MM.1S (cell line): ENCODE results near the gene ANKRD44.

ENCODE experiments used
- DNase-seq: peaks from one replicate; pipeline ENCODE4 v3.0.0-alpha.2; 2015
- H2AFZ ChIP-seq: fragments of 300-600 bp; sonication (generic); 2 replicates; pipeline ENCODE4 v1.6.0; 2016; ENCODE audit warnings: antibody characterized with exemption, low read length
- H3F3A ChIP-seq: fragments of 300-600 bp; sonication (generic); 2 replicates; pipeline ENCODE4 v1.6.1; 2016; ENCODE audit warnings: mild to moderate bottlenecking, antibody characterized with exemption, low read length, moderate library complexity, mixed read lengths; ENCODE audit not compliant: insufficient read depth
- H3K27ac ChIP-seq: fragments of 300-600 bp; sonication (generic); 2 replicates; pipeline ENCODE4 v1.5.1; 2016; ENCODE audit warnings: mild to moderate bottlenecking, low read length
- H3K27me3 ChIP-seq: fragments of 300-600 bp; sonication (generic); replicated peaks from 2 replicates; pipeline ENCODE4 v1.6.0; 2016; ENCODE audit warnings: low read length; ENCODE audit not compliant: insufficient read depth
- H3K36me3 ChIP-seq: fragments of 300-600 bp; sonication (generic); replicated peaks from 2 replicates; pipeline ENCODE4 v1.6.1; 2016; ENCODE audit warnings: mild to moderate bottlenecking, low read length, mixed read lengths; ENCODE audit not compliant: insufficient read depth
- H3K4me1 ChIP-seq: fragments of 300-600 bp; sonication (generic); 2 replicates; pipeline ENCODE4 v1.6.1; 2016; ENCODE audit warnings: low read length, mixed read lengths
- H3K4me2 ChIP-seq: fragments of 300-600 bp; sonication (generic); 2 replicates; pipeline ENCODE4 v1.6.0; 2016; ENCODE audit warnings: low read depth, low read length
- H3K4me3 ChIP-seq: fragments of 300-600 bp; sonication (generic); 2 replicates; pipeline ENCODE4 v1.5.1; 2016; ENCODE audit warnings: low read length, mixed read lengths
- H3K79me2 ChIP-seq: fragments of 300-600 bp; sonication (generic); 2 replicates; pipeline ENCODE4 v1.6.1; 2016; ENCODE audit warnings: mixed run types, low read length, mixed read lengths
- H3K9ac ChIP-seq: fragments of 300-600 bp; sonication (generic); 2 replicates; pipeline ENCODE4 v1.6.1; 2016; ENCODE audit warnings: low read length, mixed read lengths
- H3K9me2 ChIP-seq: fragments of 300-600 bp; sonication (generic); replicated peaks from 2 replicates; pipeline ENCODE4 v1.6.1; 2016; ENCODE audit warnings: mild to moderate bottlenecking, low read length, mixed read lengths; ENCODE audit not compliant: insufficient read depth
- H3K9me3 ChIP-seq: fragments of 300-600 bp; sonication (generic); replicated peaks from 2 replicates; pipeline ENCODE4 v1.6.1; 2016; ENCODE audit warnings: mild to moderate bottlenecking, low read length, mixed read lengths; ENCODE audit not compliant: insufficient read depth
- H4K20me1 ChIP-seq: fragments of 300-600 bp; sonication (generic); 2 replicates; pipeline ENCODE4 v1.6.1; 2016; ENCODE audit warnings: mild to moderate bottlenecking, low read length, moderate library complexity, mixed read lengths; ENCODE audit not compliant: insufficient read depth
- EZH2 ChIP-seq: fragments of 300-600 bp; sonication (generic); optimal IDR thresholded peaks from 2 replicates; pipeline ENCODE3; 2017; ENCODE audit warnings: low read depth, mild to moderate bottlenecking, antibody characterized with exemption, low read length, mixed read lengths
- EZH2phosphoT487 ChIP-seq: fragments of 300-600 bp; sonication (generic); IDR thresholded peaks from 2 replicates; pipeline ENCODE4 v1.6.1; 2018; ENCODE audit warnings: antibody characterized with exemption, low read length
- TF ChIP-seq, protein P1 (sequence below): fragments of 300-600 bp; sonication (generic); IDR thresholded peaks from 2 replicates; pipeline ENCODE4 v1.5.1; 2016; ENCODE audit warnings: antibody characterized with exemption, low read length, mixed read lengths

Gene ANKRD44

DNA sequence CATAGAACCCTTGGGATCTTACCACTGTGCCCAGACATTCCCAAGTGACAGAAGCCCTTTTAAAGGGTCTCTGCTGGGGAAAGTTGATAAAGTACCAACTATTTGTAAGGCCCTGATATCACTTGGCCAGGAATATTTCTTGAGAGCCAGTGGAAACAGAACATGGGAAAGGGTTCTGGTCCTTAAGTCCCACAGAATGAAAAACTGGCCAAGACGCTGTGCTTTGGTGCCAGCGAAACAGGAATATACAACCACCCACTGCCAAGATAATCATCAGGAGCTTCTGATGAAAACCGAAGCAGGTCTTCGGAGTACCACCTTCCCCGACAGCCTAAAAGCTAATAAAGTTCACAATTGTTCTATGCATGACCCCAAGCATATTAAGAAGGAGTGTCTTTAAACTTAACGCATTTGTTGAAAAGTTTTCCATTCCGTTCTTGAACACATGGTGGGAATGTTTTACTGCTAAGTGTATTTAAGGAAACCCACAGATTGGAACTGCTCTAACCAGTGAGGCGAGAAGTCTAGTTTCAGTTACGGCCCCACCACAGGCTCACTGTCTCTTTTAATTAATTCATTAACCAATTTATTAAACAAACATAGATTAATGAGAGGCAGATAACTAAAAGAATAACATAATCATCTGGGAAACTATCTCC is 152.6 kb downstream of the ANKRD44 start:
- H3K4me1 ChIP-seq, result no peaks in the 10 kb centered on the region
- no peak overlapping the region for H3K9ac ChIP-seq
- peaks cover 17% of the 10 kb centered on the region; the same call in 1 of the 2 replicates for H3K79me2 ChIP-seq
- no peak overlapping the region for H3K4me2 ChIP-seq
- H2AFZ ChIP-seq, result no peak overlapping the region
- H3K4me3 ChIP-seq, result no peak overlapping the region
- TF ChIP-seq, protein P1, sequence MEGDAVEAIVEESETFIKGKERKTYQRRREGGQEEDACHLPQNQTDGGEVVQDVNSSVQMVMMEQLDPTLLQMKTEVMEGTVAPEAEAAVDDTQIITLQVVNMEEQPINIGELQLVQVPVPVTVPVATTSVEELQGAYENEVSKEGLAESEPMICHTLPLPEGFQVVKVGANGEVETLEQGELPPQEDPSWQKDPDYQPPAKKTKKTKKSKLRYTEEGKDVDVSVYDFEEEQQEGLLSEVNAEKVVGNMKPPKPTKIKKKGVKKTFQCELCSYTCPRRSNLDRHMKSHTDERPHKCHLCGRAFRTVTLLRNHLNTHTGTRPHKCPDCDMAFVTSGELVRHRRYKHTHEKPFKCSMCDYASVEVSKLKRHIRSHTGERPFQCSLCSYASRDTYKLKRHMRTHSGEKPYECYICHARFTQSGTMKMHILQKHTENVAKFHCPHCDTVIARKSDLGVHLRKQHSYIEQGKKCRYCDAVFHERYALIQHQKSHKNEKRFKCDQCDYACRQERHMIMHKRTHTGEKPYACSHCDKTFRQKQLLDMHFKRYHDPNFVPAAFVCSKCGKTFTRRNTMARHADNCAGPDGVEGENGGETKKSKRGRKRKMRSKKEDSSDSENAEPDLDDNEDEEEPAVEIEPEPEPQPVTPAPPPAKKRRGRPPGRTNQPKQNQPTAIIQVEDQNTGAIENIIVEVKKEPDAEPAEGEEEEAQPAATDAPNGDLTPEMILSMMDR, result no peak
- TF ChIP-seq EZH2phosphoT487, result no peak
- no peaks in the 10 kb centered on the region for H3K36me3 ChIP-seq
- no peaks in the 10 kb centered on the region for H4K20me1 ChIP-seq
- H3K9me2 ChIP-seq, result no peaks in the 10 kb centered on the region
- H3K27me3 ChIP-seq, result no peaks in the 10 kb centered on the region
- no peak overlapping the region for H3K27ac ChIP-seq
- DNase-seq, result no peak
- no peaks in the 10 kb centered on the region for H3K9me3 ChIP-seq
- no peaks in the 10 kb centered on the region for H3F3A ChIP-seq

GRCh38 chr2:197156771-197157170 is 153.8 kb downstream of the ANKRD44 start:
- Histone ChIP-seq H3K36me3 (no peaks in the 10 kb centered on the region), H3F3A (no peaks in the 10 kb centered on the region), H3K4me2 (no peak overlapping the region), H3K27ac (no peak overlapping the region), H3K9ac (no peak overlapping the region), H3K79me2 (peaks cover 18% of the 10 kb centered on the region; the same call in 1 of the 2 replicates), H3K27me3 (no peaks in the 10 kb centered on the region), H3K4me3 (no peak overlapping the region), H3K4me1 (no peaks in the 10 kb centered on the region), H3K9me3 (no peaks in the 10 kb centered on the region), H2AFZ (no peak overlapping the region), H3K9me2 (no peaks in the 10 kb centered on the region), H4K20me1 (no peaks in the 10 kb centered on the region)
- DNase-seq, result no peak
- TF ChIP-seq, protein P1, result no peak
- TF ChIP-seq EZH2 (no peak), EZH2phosphoT487 (no peak)

- no peak overlapping the region for H2AFZ ChIP-seq
These were observed 157.9 kb downstream of the ANKRD44 start for GRCh38 chr2:197152451-197153228.

More at GRCh38 chr2:197152451-197153228, 157.9 kb downstream of the ANKRD44 start:
- DNase-seq, result no peak
- H3K9me3 ChIP-seq, result no peaks in the 10 kb centered on the region
- TF ChIP-seq, protein P1, result no peak
- TF ChIP-seq EZH2phosphoT487, result no peak
- H3K36me3 ChIP-seq, result no peaks in the 10 kb centered on the region
- no peak overlapping the region for H3K4me2 ChIP-seq
- H3K4me1 ChIP-seq, result no peaks in the 10 kb centered on the region
- H3K27ac ChIP-seq, result no peak overlapping the region
- no peaks in the 10 kb centered on the region for H4K20me1 ChIP-seq
- peaks cover 21% of the 10 kb centered on the region; the same call in 1 of the 2 replicates for H3K79me2 ChIP-seq
- H3K4me3 ChIP-seq, result no peak overlapping the region
- no peaks in the 10 kb centered on the region for H3K27me3 ChIP-seq
- H3K9ac ChIP-seq, result no peak overlapping the region
- no peaks in the 10 kb centered on the region for H3F3A ChIP-seq
- H3K9me2 ChIP-seq, result no peaks in the 10 kb centered on the region
